ENCODE results near the gene FAF1.

- no peak for TF ChIP-seq CTCF (IDR thresholded peaks at IDR 0.05)
- no peak for TF ChIP-seq POLR2A (IDR thresholded peaks at IDR 0.05)
Measured at GRCh38 chr1:50521703-50522102, 438.4 kb downstream of the FAF1 start.
